HepG2 (cell line): ENCODE results near the gene DPEP2NB. TPM values are rescaled to one million over a fixed set of nuclear protein-coding genes. Genes with fewer than 3 reads are reported as not detected.
A peak's percentile ranks its signal among the peaks of the same experiment; 100 is the strongest.

Source experiments
- ATAC-seq: fragments of 200-7000 bp; cut with Tn5 transposase; 3 replicates; pipeline ENCODE4 v1.9.1; 2020; ENCODE audit warnings: mild to moderate bottlenecking, moderate library complexity
- BruUV-seq: library from RNA; stranded (reverse); fragments of 400-500 nt; replicated peaks from 2 replicates; lab custom pipeline; 2021; lab: Mats Ljungman, UMichigan
- CTCF ChIA-PET: fragments of 300-600 bp; formaldehyde crosslinking; extraction: SDS; loops from one replicate; lab custom pipeline; 2021; ENCODE audit warnings: low total read pairs, inconsistent platforms, low intra/inter-chr PET ratio; lab: Yijun Ruan, JAX
- POLR2A ChIA-PET: fragments of 350-600 bp; sonication (Branson Sonifier 250); formaldehyde crosslinking; loops from one replicate; lab custom pipeline; 2020; ENCODE audit warnings: antibody characterized with exemption, inconsistent platforms; lab: Yijun Ruan, JAX
- DNase-seq: peaks from one replicate; pipeline ENCODE4 v3.0.0-alpha.2; 2015; ENCODE audit warnings: low spot score
- FAIRE-seq: peaks from 3 replicates; lab custom pipeline; 2011; peaks lifted over from hg19 to GRCh38; lab: Jason Lieb, UNC
- H2AFZ ChIP-seq: one replicate; pipeline ENCODE4 v1.6.1; 2011; ENCODE audit warnings: low read length, inconsistent platforms
- H3K27ac ChIP-seq: fragments of 300-600 bp; 3 replicates; pipeline ENCODE4 v1.8.0; 2011; ENCODE audit warnings: mixed run types, mild to moderate bottlenecking, mixed read lengths, low read length, inconsistent platforms; ENCODE audit not compliant: insufficient read depth; ENCODE audit errors: extremely low read length
- H3K27me3 ChIP-seq, 2 experiments: fragments of 200-600 bp in 1 of 2; 2 replicates in 1 of 2; 3 replicates in 1 of 2; pipeline versions ENCODE4 v1.6.0 to v1.8.0; 2011; ENCODE audit warnings: low read length in 2 of 2, mild to moderate bottlenecking in 2 of 2, moderate library complexity in 2 of 2, inconsistent platforms in 1 of 2; ENCODE audit not compliant: insufficient read depth in 2 of 2, control insufficient read depth in 1 of 2
- H3K36me3 ChIP-seq, 2 experiments: fragments of 200-600 bp in 1 of 2; replicated peaks in 1 of 2; 2 replicates in 1 of 2; 3 replicates in 1 of 2; pipeline versions ENCODE4 v1.5.1 to v1.8.0; 2011; ENCODE audit warnings: low read length in 2 of 2, inconsistent platforms in 1 of 2; ENCODE audit not compliant: insufficient read depth in 2 of 2, control insufficient read depth in 1 of 2
- H3K4me1 ChIP-seq: 2 replicates; pipeline ENCODE4 v1.5.1; 2012; ENCODE audit warnings: low read length, inconsistent platforms; ENCODE audit not compliant: insufficient read depth
- H3K4me2 ChIP-seq: 2 replicates; pipeline ENCODE4 v1.6.0; 2011; ENCODE audit warnings: low read depth, low read length, inconsistent platforms
- H3K4me3 ChIP-seq, 3 experiments: fragments of 200-600 bp in 1 of 3; sonication (generic), shearing (Covaris generic) in 1 of 3; replicated peaks in 1 of 3; 2 replicates each; pipeline ENCODE4 v1.5.1; 2011 to 2016; ENCODE audit warnings: low read length in 3 of 3, inconsistent platforms in 2 of 3, low read depth in 2 of 3, mild to moderate bottlenecking in 2 of 3, control low read depth in 1 of 3, mixed read lengths in 1 of 3; ENCODE audit not compliant: insufficient read depth in 1 of 3
- H3K79me2 ChIP-seq: one replicate; pipeline ENCODE4 v1.6.1; 2011; ENCODE audit warnings: low read length, inconsistent platforms; ENCODE audit not compliant: insufficient read depth
- H3K9ac ChIP-seq: 2 replicates; pipeline ENCODE4 v1.6.0; 2011; ENCODE audit warnings: mild to moderate bottlenecking, low read depth, low read length, inconsistent platforms; ENCODE audit not compliant: insufficient read depth
- H3K9me3 ChIP-seq: 2 replicates; pipeline ENCODE4 v1.5.1; 2012; ENCODE audit warnings: mild to moderate bottlenecking, low read length
- H4K20me1 ChIP-seq: 2 replicates; pipeline ENCODE4 v1.6.0; 2011; ENCODE audit warnings: inconsistent platforms, mild to moderate bottlenecking, low read length, moderate library complexity; ENCODE audit not compliant: insufficient read depth
- ARHGAP35 ChIP-seq: sonication (generic); formaldehyde crosslinking; IDR thresholded peaks from 2 replicates; pipeline ENCODE4 v1.9.0; 2022; ENCODE audit warnings: mild to moderate bottlenecking, inconsistent platforms, moderate library complexity, missing genetic modification reagents, borderline replicate concordance
- ELF3 ChIP-seq: IDR thresholded peaks from 2 replicates; pipeline ENCODE4 v1.6.1; 2016; ENCODE audit warnings: missing genetic modification reagents, missing compliant biosample characterization
- FOXJ3 ChIP-seq: sonication (generic); formaldehyde crosslinking; IDR thresholded peaks from 2 replicates; pipeline ENCODE4 v1.4.0; 2020; ENCODE audit warnings: missing genetic modification reagents, mild to moderate bottlenecking, borderline replicate concordance
- FOXP1 ChIP-seq, 2 experiments: fragments of 450-650 bp in 1 of 2; IDR thresholded peaks; 2 replicates each; pipeline ENCODE4 v1.6.1; 2017 to 2018; ENCODE audit warnings: antibody characterized with exemption in 1 of 2
- MAFK ChIP-seq, 2 experiments: IDR thresholded peaks in 1 of 2; conservative IDR thresholded peaks in 1 of 2; 2 replicates each; pipeline ENCODE4 v1.6.1; 2011; ENCODE audit warnings: improper control_type of control experiment in 2 of 2, low read length in 2 of 2
- NR2F6 ChIP-seq, 2 experiments: IDR thresholded peaks; 2 replicates each; pipeline ENCODE4 v1.6.1; 2016; ENCODE audit warnings: antibody characterized with exemption in 1 of 2, mild to moderate bottlenecking in 1 of 2
- PLRG1 ChIP-seq: fragments of 450-650 bp; conservative IDR thresholded peaks from 2 replicates; pipeline ENCODE4 v1.6.1; 2016
- SETDB1 ChIP-seq: sonication (generic); formaldehyde crosslinking; IDR thresholded peaks from 2 replicates; pipeline ENCODE4 v1.5.1; 2020; ENCODE audit warnings: missing genetic modification reagents, mild to moderate bottlenecking, borderline replicate concordance
- SIN3B ChIP-seq: fragments of 150-350 bp; IDR thresholded peaks from 2 replicates; pipeline ENCODE4 v1.6.1; 2014; ENCODE audit warnings: low read length
- SIX4 ChIP-seq: sonication (generic); formaldehyde crosslinking; IDR thresholded peaks from 2 replicates; pipeline ENCODE4 v1.4.0; 2020; ENCODE audit warnings: missing genetic modification reagents
- SMAD3 ChIP-seq: sonication (generic); formaldehyde crosslinking; IDR thresholded peaks from 2 replicates; pipeline ENCODE4 v1.4.0; 2020; ENCODE audit warnings: missing genetic modification reagents
- SMARCC2 ChIP-seq: fragments of 450-650 bp; IDR thresholded peaks from 2 replicates; pipeline ENCODE4 v1.6.1; 2017; ENCODE audit warnings: antibody characterized with exemption, mild to moderate bottlenecking
- SYNCRIP ChIP-seq: fragments of 200-400 bp; formaldehyde crosslinking; IDR thresholded peaks from 2 replicates; pipeline ENCODE4 v1.6.1; 2018; ENCODE audit warnings: mild to moderate bottlenecking, low read depth, low read length; ENCODE audit not compliant: insufficient read depth
- XRCC5 ChIP-seq: fragments of 200-400 bp; formaldehyde crosslinking; optimal IDR thresholded peaks from 2 replicates; pipeline ENCODE3; 2017; ENCODE audit warnings: mild to moderate bottlenecking, low read length
- ZNF10 ChIP-seq: sonication (generic); formaldehyde crosslinking; IDR thresholded peaks from 2 replicates; pipeline ENCODE4 v1.4.0; 2020; ENCODE audit warnings: mild to moderate bottlenecking, low read depth, missing genetic modification reagents, borderline replicate concordance
- ZNF121 ChIP-seq: sonication (generic); formaldehyde crosslinking; IDR thresholded peaks from 2 replicates; pipeline ENCODE4 v1.5.0; 2020; ENCODE audit warnings: mild to moderate bottlenecking, missing genetic modification reagents
- ZNF317 ChIP-seq: sonication (generic); formaldehyde crosslinking; IDR thresholded peaks from 2 replicates; pipeline ENCODE4 v1.5.0; 2020; ENCODE audit warnings: mild to moderate bottlenecking, missing genetic modification reagents
- ZNF564 ChIP-seq: sonication (generic); formaldehyde crosslinking; IDR thresholded peaks from 2 replicates; pipeline ENCODE4 v1.8.1; 2023; ENCODE audit warnings: mild to moderate bottlenecking, missing genetic modification reagents
- ZNF687 ChIP-seq: sonication (generic); formaldehyde crosslinking; IDR thresholded peaks from 2 replicates; pipeline ENCODE4 v1.5.1; 2020; ENCODE audit warnings: mild to moderate bottlenecking, missing genetic modification reagents, moderate library complexity
- ZNF746 ChIP-seq: sonication (generic); formaldehyde crosslinking; IDR thresholded peaks from 2 replicates; pipeline ENCODE4 v1.8.0; 2022; ENCODE audit warnings: mild to moderate bottlenecking, missing genetic modification reagents
- ZNF772 ChIP-seq: sonication (generic); formaldehyde crosslinking; IDR thresholded peaks from 2 replicates; pipeline ENCODE4 v1.5.0; 2020; ENCODE audit warnings: mild to moderate bottlenecking, missing genetic modification reagents
- ZNF776 ChIP-seq: sonication (generic); formaldehyde crosslinking; IDR thresholded peaks from 2 replicates; pipeline ENCODE4 v1.4.0; 2020; ENCODE audit warnings: mild to moderate bottlenecking, missing genetic modification reagents
- ZSCAN25 ChIP-seq: sonication (generic); formaldehyde crosslinking; IDR thresholded peaks from 2 replicates; pipeline ENCODE4 v1.8.0; 2022; ENCODE audit warnings: mild to moderate bottlenecking, missing genetic modification reagents
- WGBS: methylation state at CpG from one replicate; pipeline ENCODE4 v1.1.6; 2017; ENCODE audit warnings: low lambda C conversion rate; 5-methylcytosine and 5-hydroxymethylcytosine counted together
- in situ Hi-C: cut with HindIII; loops from 2 replicates; pipeline ENCODE4 v1.10.0; 2017; ENCODE audit warnings: low pct_unique_long_range_greater_than_20kb; ENCODE audit not compliant: extremely low pct_ligation_motif_present
- intact Hi-C: fragments of 100-400 bp; cut with micrococcal nuclease; formaldehyde crosslinking; loops from one replicate; pipeline ENCODE4 v1.10.0; 2022; ENCODE audit not compliant: unreplicated experiment
- polyA plus RNA-seq, 8 experiments: library from polyadenylated mRNA; depleted of rRNA in 3 of 8; stranded (reverse) in 7 of 8; unstranded in 1 of 8; fragments of >200 nt; fragmentation: Illumina TruSeq in 4 of 8; extraction: Trizol in 4 of 8; gene quantifications; 2 replicates each; pipeline versions ENCODE4 v1.2.1 to v1.2.3, GENCODE V29; 2011 to 2016; ENCODE audit warnings: low read depth in 4 of 8, missing spikeins in 1 of 8, mixed read lengths in 1 of 8; ENCODE audit not compliant: insufficient read depth in 1 of 8
- total RNA-seq, 5 experiments: library from RNA; depleted of rRNA; stranded (reverse); fragments of >200 nt; fragmentation: Illumina TruSeq; extraction: Trizol; gene quantifications; 2 replicates each; pipeline ENCODE4 v1.2.3, GENCODE V29; 2016; ENCODE audit warnings: low read depth in 1 of 5

Gene DPEP2NB
- total and polyA plus RNA-seq, 2 of the 13 experiments (the other 11 are each of a cell fraction or from before 2014, with no cell fraction given) = not detected

GRCh38 chr16:67987460-67988160 lies 28.1 kb downstream of the DPEP2NB start:
- H2AFZ ChIP-seq = peak overlapping the region; percentile 86
- peaks cover 2 to 18% of the 10 kb centered on the region in 2 experiments for H3K27me3 ChIP-seq
- H3K27ac ChIP-seq = no peak overlapping the region
- intact Hi-C loops (no loop called here), in situ Hi-C loops (no loop called here)
- FAIRE-seq (peak; percentile 21), ATAC-seq (peak; percentile 66), DNase-seq (peak; percentile 57)
- H3K79me2 ChIP-seq = no peaks in the 10 kb centered on the region
- peak overlapping the region; percentile 24 to 61 (median 30) for H3K4me3 ChIP-seq
- peak overlapping the region; percentile 85 for H3K4me2 ChIP-seq
- WGBS = 6% methylated on average over 11 of the region's 11 CpGs
- H3K9ac ChIP-seq = peak overlapping the region; percentile 59
- H3K4me1 ChIP-seq = peaks cover 60% of the 10 kb centered on the region
- ChIA-PET POLR2A (interaction anchor here (0.6 to 4.8 kb wide), 13 partner anchors 11 to 1212 kb away, joined by 3 to 29 read pairs (median 5); partner anchors contain the start of genes DDX28, DPEP2, DUS2 and ESRP2), CTCF (no interaction called here)
- no peaks in the 10 kb centered on the region for H3K9me3 ChIP-seq
- TSS peak; percentile 59 for BruUV-seq
- no peaks in the 10 kb centered on the region for H4K20me1 ChIP-seq
- no peaks in the 10 kb centered on the region for H3K36me3 ChIP-seq
- TF ChIP-seq NR2F6 (IDR thresholded peaks at IDR 0.05) (no peak), NR2F6 (CRISPR knock-in tag; IDR thresholded peaks at IDR 0.05) (0 out of 2 replicates have a peak, but pooled peaks have one; percentile 11), SETDB1 (CRISPR knock-in tag) (no peak), ZNF687 (CRISPR knock-in tag) (peak; percentile 66), MAFK (conservative IDR thresholded peaks at IDR 0.05 in 1 of 2, IDR thresholded peaks at IDR 0.05 in 1 of 2; ENCODE audit: low read length in 2 of 2) (no peak), PLRG1 (no peak), ELF3 (no peak; the same call in 1 of the 2 replicates), SIX4 (CRISPR knock-in tag) (no peak), SIN3B (no peak), ZNF10 (CRISPR knock-in tag) (no peak), SMARCC2 (no peak), ZNF121 (CRISPR knock-in tag) (no peak), ARHGAP35 (CRISPR knock-in tag) (0 out of 2 replicates have a peak, but pooled peaks have one; percentile 60), FOXJ3 (CRISPR knock-in tag) (no peak), ZNF772 (peak; percentile 59; the same call in 1 of the 2 replicates), SMAD3 (CRISPR knock-in tag) (no peak), XRCC5 (no peak), ZSCAN25 (no peak), ZNF746 (CRISPR knock-in tag) (no peak), ZNF776 (CRISPR knock-in tag) (no peak), FOXP1 (IDR thresholded peaks at IDR 0.05) (no peak), FOXP1 (CRISPR knock-in tag; IDR thresholded peaks at IDR 0.05) (no peak), ZNF317 (CRISPR knock-in tag) (no peak), SYNCRIP (no peak), ZNF564 (no peak)
